ENCODE results near the gene C1S. TPM values are rescaled to one million over a fixed set of nuclear protein-coding genes. Genes with fewer than 3 reads are reported as not detected.

The C1S gene
- total RNA-seq, 1 donor from 2014 or later: 108 TPM

DNA sequence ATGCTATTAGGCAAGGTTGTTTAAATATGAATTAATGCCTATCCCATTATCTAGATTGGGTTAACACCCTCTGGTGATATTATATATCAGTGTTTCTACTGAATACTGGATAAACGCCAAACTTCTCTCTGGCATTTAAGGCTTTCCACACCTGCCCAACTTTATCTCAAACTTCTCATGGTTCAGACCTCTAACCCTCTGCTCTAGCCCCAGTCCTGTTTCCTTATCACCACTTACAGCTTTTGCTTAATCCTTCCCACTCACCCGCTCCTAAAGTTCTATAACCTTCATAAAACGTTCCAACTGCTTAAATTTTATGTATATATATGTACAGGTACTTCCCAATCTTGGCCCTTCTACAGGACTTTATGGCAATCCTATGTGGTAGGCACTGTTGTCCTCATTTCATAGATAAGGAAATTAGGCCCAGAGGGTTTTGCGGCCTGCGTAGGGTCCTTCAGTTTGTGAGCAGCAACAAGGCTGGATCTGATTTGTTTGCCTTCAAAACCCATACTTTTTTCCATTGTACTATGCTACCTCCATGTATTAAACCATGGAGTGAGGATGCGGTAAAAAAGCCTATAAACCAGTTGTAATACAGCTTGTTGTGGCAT, 43.5 kb upstream of the C1S start:
- intact Hi-C loops (cut with micrococcal nuclease): loop anchor here (10.0 kb wide), 1 partner anchor 52 kb away; no protein-coding TSS in a partner anchor
- Histone ChIP-seq H3K36me3 (no peaks in the 10 kb centered on the region), H3K4me1 (peaks cover 53% of the 10 kb centered on the region), H3K9me3 (replicated peaks) (no peaks in the 10 kb centered on the region), H3K27me3 (ENCODE audit: low read depth) (no peaks in the 10 kb centered on the region), H3K27ac (replicated peaks) (peak overlapping the region; percentile 92), H3K4me3 (peak overlapping the region; percentile 75)
- DNase-seq: no peak
- TF ChIP-seq, protein P1, sequence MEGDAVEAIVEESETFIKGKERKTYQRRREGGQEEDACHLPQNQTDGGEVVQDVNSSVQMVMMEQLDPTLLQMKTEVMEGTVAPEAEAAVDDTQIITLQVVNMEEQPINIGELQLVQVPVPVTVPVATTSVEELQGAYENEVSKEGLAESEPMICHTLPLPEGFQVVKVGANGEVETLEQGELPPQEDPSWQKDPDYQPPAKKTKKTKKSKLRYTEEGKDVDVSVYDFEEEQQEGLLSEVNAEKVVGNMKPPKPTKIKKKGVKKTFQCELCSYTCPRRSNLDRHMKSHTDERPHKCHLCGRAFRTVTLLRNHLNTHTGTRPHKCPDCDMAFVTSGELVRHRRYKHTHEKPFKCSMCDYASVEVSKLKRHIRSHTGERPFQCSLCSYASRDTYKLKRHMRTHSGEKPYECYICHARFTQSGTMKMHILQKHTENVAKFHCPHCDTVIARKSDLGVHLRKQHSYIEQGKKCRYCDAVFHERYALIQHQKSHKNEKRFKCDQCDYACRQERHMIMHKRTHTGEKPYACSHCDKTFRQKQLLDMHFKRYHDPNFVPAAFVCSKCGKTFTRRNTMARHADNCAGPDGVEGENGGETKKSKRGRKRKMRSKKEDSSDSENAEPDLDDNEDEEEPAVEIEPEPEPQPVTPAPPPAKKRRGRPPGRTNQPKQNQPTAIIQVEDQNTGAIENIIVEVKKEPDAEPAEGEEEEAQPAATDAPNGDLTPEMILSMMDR (IDR thresholded peaks at IDR 0.05; ENCODE audit: borderline replicate concordance): no peak

DNA sequence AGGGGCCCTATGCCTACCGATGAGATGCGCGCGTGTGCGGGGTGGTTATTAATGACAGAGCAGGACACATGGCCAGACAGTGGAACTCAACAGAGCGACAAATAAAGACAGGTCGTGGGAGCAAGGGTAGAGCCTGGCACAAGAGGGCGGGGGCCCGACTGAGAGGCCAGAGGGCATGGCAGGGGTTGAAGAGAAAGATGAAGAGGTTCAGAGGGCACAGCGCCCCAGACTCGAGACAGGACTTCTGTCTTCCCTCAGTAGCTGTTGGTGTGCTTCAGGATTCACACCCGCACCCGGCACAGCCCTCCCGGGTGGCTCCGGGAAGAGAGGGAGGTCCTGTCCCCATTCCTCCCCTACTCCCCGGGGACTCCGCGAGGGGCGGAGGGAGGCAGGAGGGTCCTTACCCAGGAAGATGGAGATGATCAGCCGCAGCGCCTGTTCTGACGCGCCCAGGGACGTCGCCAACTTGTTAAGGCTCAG, 42.6 kb upstream of the C1S start:
- TF ChIP-seq, protein P1 (IDR thresholded peaks at IDR 0.05; ENCODE audit: borderline replicate concordance): no peak

DNA sequence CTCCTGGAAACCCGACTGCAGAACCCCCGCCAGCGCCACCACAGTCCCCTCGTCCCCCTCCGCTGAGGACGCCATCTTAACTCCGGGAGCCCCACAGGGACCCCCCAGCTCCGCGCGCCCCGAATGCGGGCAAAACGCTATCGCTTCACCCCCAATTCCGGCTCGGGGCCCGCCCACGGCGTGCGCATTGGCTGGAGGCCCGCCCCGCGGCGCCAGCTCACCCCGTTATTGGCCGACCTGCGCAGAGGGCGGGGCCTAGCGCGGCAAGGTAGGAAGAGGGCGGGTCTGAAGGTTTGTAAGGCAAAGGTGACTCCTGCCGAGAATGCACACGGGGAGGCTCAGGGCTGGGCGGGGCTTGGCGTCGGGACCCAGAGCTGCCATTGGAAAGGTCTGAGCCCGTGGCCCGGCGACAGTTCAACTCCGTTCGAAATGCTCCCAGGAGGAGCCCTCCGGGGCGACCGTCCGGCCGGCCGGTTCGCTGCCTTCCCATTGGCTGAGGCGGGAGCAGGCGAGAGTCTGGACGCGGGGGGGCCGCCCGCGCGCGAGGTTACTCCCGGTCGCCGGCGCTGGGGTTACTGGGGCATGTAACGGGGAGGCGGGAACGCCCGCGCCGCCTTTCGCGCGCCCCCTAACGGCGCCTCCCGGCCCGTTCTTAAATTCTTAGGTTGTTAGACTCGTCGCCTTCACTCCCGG, 42.0 kb upstream of the C1S start, which contains the start of gene LPCAT3:
Gene LPCAT3, minus strand, starts transcription at position 127 of the 693 bp plus-strand sequence. Its CDS starts 52 bp downstream, at position 75.
- DNase-seq: peak; percentile 99
- H3K4me1 ChIP-seq: peaks cover 41% of the 10 kb centered on the region
- no peaks in the 10 kb centered on the region for H3K36me3 ChIP-seq
- peak within 1 kb of the TSS; percentile 92 for H3K27ac ChIP-seq (replicated peaks)
- peak within 1 kb of the TSS; percentile 75 for H3K4me3 ChIP-seq
- intact Hi-C loops (cut with micrococcal nuclease): loop anchor here (10.0 kb wide), 1 partner anchor 54 kb away; no protein-coding TSS in a partner anchor
- H3K27me3 ChIP-seq (ENCODE audit: low read depth): no peaks in the 10 kb centered on the region
- TF ChIP-seq, protein P1 (IDR thresholded peaks at IDR 0.05; ENCODE audit: borderline replicate concordance): peak; percentile 90
- no peaks in the 10 kb centered on the region for H3K9me3 ChIP-seq (replicated peaks)

More for the DNA sequence above, 42.6 kb upstream of the C1S start:
- H3K4me1 ChIP-seq: peaks cover 45% of the 10 kb centered on the region
- DNase-seq: no peak
- no peaks in the 10 kb centered on the region for H3K36me3 ChIP-seq
- no peaks in the 10 kb centered on the region for H3K9me3 ChIP-seq (replicated peaks)
- H3K27ac ChIP-seq (replicated peaks): peak overlapping the region; percentile 92
- intact Hi-C loops (cut with micrococcal nuclease): loop anchor here (10.0 kb wide), 1 partner anchor 53 kb away; no protein-coding TSS in a partner anchor
- H3K4me3 ChIP-seq: peak overlapping the region; percentile 75
- H3K27me3 ChIP-seq (ENCODE audit: low read depth): no peaks in the 10 kb centered on the region

DNA sequence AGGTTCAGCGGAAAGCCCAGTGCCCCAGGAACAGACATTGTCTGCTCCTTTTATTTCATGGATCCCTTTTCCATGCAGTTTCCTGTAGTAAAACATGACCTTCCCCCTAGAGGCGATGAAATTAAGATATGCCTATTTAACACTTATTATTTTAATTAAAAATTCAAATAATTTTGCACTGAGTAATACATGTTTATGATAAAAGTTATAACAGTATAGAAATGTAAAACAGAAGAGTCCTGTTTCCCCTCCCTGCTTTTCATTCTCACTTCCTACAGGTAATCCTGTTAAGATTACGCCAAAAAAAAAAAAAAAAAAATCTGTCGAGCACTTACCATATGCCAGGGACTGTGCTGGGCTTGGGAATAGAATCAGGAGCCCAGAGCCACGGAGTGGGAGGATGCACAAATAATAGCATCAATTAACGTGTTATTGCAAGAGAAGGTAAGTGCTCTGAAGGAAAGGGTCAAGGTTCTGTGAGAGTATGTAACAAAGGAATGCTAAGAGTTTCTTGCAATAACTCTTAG, 41.4 kb upstream of the C1S start:
- DNase-seq: no peak
- Histone ChIP-seq H3K4me1 (peaks cover 41% of the 10 kb centered on the region), H3K4me3 (peak overlapping the region; percentile 75), H3K27ac (replicated peaks) (peak overlapping the region; percentile 92), H3K27me3 (ENCODE audit: low read depth) (no peaks in the 10 kb centered on the region), H3K9me3 (replicated peaks) (no peaks in the 10 kb centered on the region), H3K36me3 (no peaks in the 10 kb centered on the region)
- intact Hi-C loops (cut with micrococcal nuclease): loop anchor here (10.0 kb wide), 1 partner anchor 54 kb away; no protein-coding TSS in a partner anchor
- TF ChIP-seq, protein P1 (IDR thresholded peaks at IDR 0.05; ENCODE audit: borderline replicate concordance): no peak

DNA sequence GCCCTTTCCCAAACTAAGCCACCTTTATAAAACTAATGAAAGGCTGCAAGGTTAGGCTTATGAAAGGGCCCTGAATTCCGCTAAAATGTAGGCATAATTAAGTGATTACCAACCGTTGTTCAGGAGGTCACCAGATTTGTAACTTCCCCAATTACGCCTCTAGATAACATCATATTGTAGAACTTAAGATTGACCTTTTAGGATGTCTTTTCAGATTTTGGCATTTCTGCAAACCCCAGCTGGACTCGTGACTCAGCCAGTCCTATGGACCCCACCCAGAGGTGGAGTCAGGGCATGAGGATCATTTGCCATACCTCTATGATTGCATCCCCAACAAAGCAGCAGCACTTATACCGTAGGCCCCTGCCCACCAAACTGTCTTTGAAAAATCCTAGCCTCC, 38.6 kb upstream of the C1S start:
- intact Hi-C loops (cut with micrococcal nuclease): no loop called here
- DNase-seq: no peak
- H3K4me1 ChIP-seq: peaks cover 21% of the 10 kb centered on the region
- H3K4me3 ChIP-seq: no peak overlapping the region
- TF ChIP-seq, protein P1 (IDR thresholded peaks at IDR 0.05; ENCODE audit: borderline replicate concordance): no peak
- no peaks in the 10 kb centered on the region for H3K36me3 ChIP-seq
- no peaks in the 10 kb centered on the region for H3K9me3 ChIP-seq (replicated peaks)
- H3K27me3 ChIP-seq (ENCODE audit: low read depth): no peaks in the 10 kb centered on the region
- H3K27ac ChIP-seq (replicated peaks): no peak overlapping the region

All from left ventricle myocardium inferior (tissue), 1 donor.